ENCODE results near the gene DGAT2. TPM values are rescaled to one million over a fixed set of nuclear protein-coding genes. Genes with fewer than 3 reads are reported as not detected.

DGAT2 gene
- total RNA-seq, 4 donors from 2014 or later: 67.7 to 663 (median 270) TPM

- ATAC-seq (ENCODE audit: low FRiP score) (peak; percentile 96), DNase-seq (ENCODE audit: low spot score) (peak; percentile 97)
- TF ChIP-seq CTCF (IDR thresholded peaks at IDR 0.05): no peak
These were observed 46.2 kb downstream of the DGAT2 start, which contains the start of gene UVRAG for GRCh38 chr11:75814677-75815344. Gene UVRAG, plus strand, starts transcription at chr11:75815210. Its CDS starts 198 bp downstream, at chr11:75815408.

GRCh38 chr11:75815345-75816168, 47.0 kb downstream of the DGAT2 start:
- ATAC-seq (ENCODE audit: low FRiP score) (peak; percentile 37), DNase-seq (ENCODE audit: low spot score) (no peak)
- TF ChIP-seq CTCF (IDR thresholded peaks at IDR 0.05): no peak

DNA sequence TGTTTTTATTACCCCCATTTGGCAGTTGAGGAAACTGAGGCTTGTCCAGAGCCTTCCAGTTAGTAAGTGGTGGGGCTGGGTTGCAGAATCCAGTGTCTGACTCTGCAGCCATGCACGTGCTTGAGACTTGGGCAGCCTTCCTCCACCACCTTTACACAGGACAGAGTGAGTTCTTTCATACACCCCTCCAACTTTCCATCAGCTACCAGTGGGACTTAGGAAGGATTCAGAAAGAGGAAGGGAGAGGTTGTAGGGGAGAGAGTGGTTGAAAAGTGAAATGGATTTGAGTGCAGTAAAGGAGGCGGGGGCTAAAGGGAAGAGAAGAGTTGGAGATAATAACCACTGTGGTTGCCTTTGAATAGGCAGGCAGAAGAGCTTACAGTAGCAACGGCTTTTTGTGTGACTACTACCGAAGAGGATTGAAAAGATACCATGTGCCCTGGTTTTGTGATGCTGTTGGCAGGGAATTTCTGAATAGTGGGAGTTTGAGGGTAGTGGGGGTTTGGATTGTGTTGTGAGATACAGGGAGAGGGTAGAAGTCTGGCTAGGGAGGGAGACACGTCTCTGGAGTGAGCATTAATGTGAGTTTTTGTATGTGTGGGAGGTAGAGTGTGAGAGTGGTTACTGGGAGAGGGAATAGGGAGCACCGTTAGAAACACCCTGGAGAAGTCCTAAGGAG, 48.1 kb downstream of the DGAT2 start:
- DNase-seq (ENCODE audit: low spot score) (no peak), ATAC-seq (ENCODE audit: low FRiP score) (no peak)
- TF ChIP-seq CTCF (IDR thresholded peaks at IDR 0.05): no peak

GRCh38 chr11:75820645-75821044, 52.1 kb downstream of the DGAT2 start:
- peak; percentile 75 for ATAC-seq (ENCODE audit: low FRiP score)
- no peak for TF ChIP-seq CTCF (IDR thresholded peaks at IDR 0.05)
- DNase-seq (ENCODE audit: low spot score): no peak

DNA sequence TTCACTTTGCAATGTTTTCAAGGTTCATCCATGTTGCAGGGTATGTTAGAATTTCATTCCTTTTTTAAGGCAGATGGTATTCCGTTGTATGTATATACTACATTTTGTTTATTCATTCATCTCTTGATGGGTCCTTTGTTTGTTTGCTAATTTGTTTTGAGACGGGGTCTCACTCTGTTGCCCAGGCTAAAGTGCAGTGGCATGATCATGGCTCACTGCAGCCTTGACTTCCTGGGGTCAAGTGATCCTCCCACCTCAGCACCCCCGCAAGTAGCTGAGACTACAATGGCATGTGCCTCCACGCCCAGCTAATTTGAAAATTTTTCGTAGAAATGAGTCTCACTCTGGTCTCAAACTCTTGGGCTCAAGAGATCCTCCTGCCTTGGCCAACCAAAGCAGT, 52.6 kb downstream of the DGAT2 start:
- DNase-seq (ENCODE audit: low spot score) (no peak), ATAC-seq (ENCODE audit: low FRiP score) (no peak)
- no peak for TF ChIP-seq CTCF (IDR thresholded peaks at IDR 0.05)

DNA sequence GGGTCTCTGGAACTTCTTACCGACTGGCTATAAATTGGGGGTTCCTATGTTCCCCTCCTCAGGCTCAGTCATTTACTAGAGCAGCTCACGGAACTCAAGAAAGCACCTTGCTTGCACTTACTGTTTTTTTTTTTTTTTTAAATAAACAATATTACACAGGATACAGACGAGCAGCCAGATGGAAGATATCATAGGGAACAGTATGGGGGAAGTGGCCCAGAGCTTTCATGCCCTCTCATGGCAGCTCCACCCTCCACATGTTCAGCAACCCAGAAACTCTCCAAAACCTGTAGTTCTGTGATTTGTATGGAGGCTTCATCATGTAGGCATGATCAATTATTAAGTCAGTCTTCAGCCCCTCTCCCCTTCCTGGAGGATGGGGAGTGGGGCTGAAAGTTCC, 54.0 kb downstream of the DGAT2 start:
- no peak for TF ChIP-seq CTCF (IDR thresholded peaks at IDR 0.05)
- no peak for ATAC-seq (ENCODE audit: low FRiP score)
- no peak for DNase-seq (ENCODE audit: low spot score)

Data from omental fat pad (tissue), 4 donors.